K562 (cell line): Measurements from ENCODE around the gene RAB24. TPM values are rescaled to one million over a fixed set of nuclear protein-coding genes. Genes with fewer than 3 reads are reported as not detected.
A peak's percentile ranks its signal among the peaks of the same experiment; 100 is the strongest.

Source experiments
- CBX1 ChIP-seq: sonication (generic); IDR thresholded peaks from 2 replicates; pipeline ENCODE4 v1.6.1; 2016; ENCODE audit warnings: antibody characterized with exemption, low read depth, mild to moderate bottlenecking
- CTCFL ChIP-seq: IDR thresholded peaks from 2 replicates; pipeline ENCODE4 v1.6.1; 2011; ENCODE audit warnings: borderline replicate concordance, low read depth, mild to moderate bottlenecking, moderate library complexity, low read length; ENCODE audit not compliant: insufficient read depth, poor library complexity, severe bottlenecking
- ETS1 ChIP-seq: conservative IDR thresholded peaks from 2 replicates; pipeline ENCODE4 v1.6.1; 2011; ENCODE audit warnings: low read depth, mild to moderate bottlenecking, low read length; ENCODE audit not compliant: control insufficient read depth
- FOXP4 ChIP-seq: sonication (generic); formaldehyde crosslinking; IDR thresholded peaks from 2 replicates; pipeline ENCODE4 v1.8.0; 2022; ENCODE audit warnings: mild to moderate bottlenecking, missing genetic modification reagents, borderline replicate concordance
- GMEB1 ChIP-seq: fragments of 250-450 bp; sonication (Bioruptor Pico); IDR thresholded peaks from 2 replicates; pipeline ENCODE4 v1.4.0; 2020; ENCODE audit warnings: mild to moderate bottlenecking
- HMGN3 ChIP-seq: IDR thresholded peaks from 2 replicates; pipeline ENCODE4 v1.6.1; 2011; ENCODE audit warnings: borderline replicate concordance, low read depth, mild to moderate bottlenecking, mixed read lengths, low read length; ENCODE audit not compliant: insufficient read length; ENCODE audit errors: extremely low read depth
- SMC3 ChIP-seq: conservative IDR thresholded peaks from 2 replicates; pipeline ENCODE4 v1.6.1; 2011; ENCODE audit warnings: low read depth, low read length, improper control_type of control experiment; ENCODE audit not compliant: insufficient read depth
- SP2 ChIP-seq: IDR thresholded peaks from 2 replicates; pipeline ENCODE4 v1.6.1; 2011; ENCODE audit warnings: mild to moderate bottlenecking, low read depth, low read length, moderate library complexity; ENCODE audit not compliant: poor library complexity, severe bottlenecking; ENCODE audit errors: extremely low read depth
- STAT6 ChIP-seq: sonication (generic); formaldehyde crosslinking; IDR thresholded peaks from 2 replicates; pipeline ENCODE4 v1.8.1; 2023; ENCODE audit warnings: mild to moderate bottlenecking, missing genetic modification reagents
- TAF1 ChIP-seq: IDR thresholded peaks from 2 replicates; pipeline ENCODE4 v1.6.1; 2011; ENCODE audit warnings: mild to moderate bottlenecking, low read length, moderate library complexity; ENCODE audit not compliant: insufficient read depth, control insufficient read depth, severe bottlenecking; ENCODE audit errors: extremely low read depth
- ZNF75A ChIP-seq: fragments of 450-650 bp; formaldehyde crosslinking; IDR thresholded peaks from 2 replicates; pipeline ENCODE4 v1.4.0; 2020; ENCODE audit warnings: mild to moderate bottlenecking
- polyA plus RNA-seq, 8 experiments: library from polyadenylated mRNA; depleted of rRNA in 4 of 8; stranded (reverse) in 5 of 8; unstranded in 3 of 8; fragments of >200 nt; fragmentation: Nextera tagmentation in 2 of 8; fragmentation: Illumina TruSeq in 1 of 8; extraction: Ambion mirVana in 2 of 8; extraction: Trizol in 1 of 8; gene quantifications; 2 replicates each; pipeline versions ENCODE4 v1.2.1 to v1.2.3, GENCODE V29; 2011 to 2014; ENCODE audit warnings: inconsistent platforms in 1 of 8, missing spikeins in 1 of 8
- total RNA-seq, 7 experiments: library from RNA; depleted of rRNA in 6 of 7; stranded (reverse); fragments of >200 nt in 6 of 7; fragmentation: Illumina TruSeq in 2 of 7; extraction: Trizol in 2 of 7; gene quantifications; 2 replicates each; pipeline versions ENCODE4 v1.2.1 to v1.2.3, GENCODE V29; 2011 to 2021; ENCODE audit warnings: low replicate concordance in 1 of 7

Gene RAB24
- total and polyA plus RNA-seq, 9 of the 15 experiments (the other 6 are each of a cell fraction or from before 2014, with no cell fraction given) = 13.9 to 107 (median 34.8) TPM

- peak; percentile 83 for TF ChIP-seq TAF1
- TF ChIP-seq SP2 = no peak
- TF ChIP-seq STAT6 (CRISPR knock-in tag) = peak; percentile 70; the same call in 1 of the 2 replicates
- TF ChIP-seq ETS1 = peak; percentile 74; the same call in 1 of the 2 replicates
- peak; percentile 7 for TF ChIP-seq GMEB1 (CRISPR knock-in tag)
- 0 out of 2 replicates have a peak, but pooled peaks have one; percentile 4 for TF ChIP-seq SMC3
- peak; percentile 64 for TF ChIP-seq HMGN3
- TF ChIP-seq CBX1 = peak; percentile 63; the same call in 1 of the 2 replicates
- TF ChIP-seq ZNF75A = no peak
- TF ChIP-seq FOXP4 (CRISPR knock-in tag) = no peak
- TF ChIP-seq CTCFL = peak; percentile 92
Observed at GRCh38 chr5:177303121-177303924, at the start of gene RAB24, which contains the start of gene PRELID1 (continued).
